ENCODE measurements around the gene SCAMP3.
A peak's percentile ranks its signal among the peaks of the same experiment; 100 is the strongest.

Gene SCAMP3

GRCh38 chr1:155285063-155285462 lies 22.9 kb upstream of the SCAMP3 start:
- DNase-seq, result no peak

DNA sequence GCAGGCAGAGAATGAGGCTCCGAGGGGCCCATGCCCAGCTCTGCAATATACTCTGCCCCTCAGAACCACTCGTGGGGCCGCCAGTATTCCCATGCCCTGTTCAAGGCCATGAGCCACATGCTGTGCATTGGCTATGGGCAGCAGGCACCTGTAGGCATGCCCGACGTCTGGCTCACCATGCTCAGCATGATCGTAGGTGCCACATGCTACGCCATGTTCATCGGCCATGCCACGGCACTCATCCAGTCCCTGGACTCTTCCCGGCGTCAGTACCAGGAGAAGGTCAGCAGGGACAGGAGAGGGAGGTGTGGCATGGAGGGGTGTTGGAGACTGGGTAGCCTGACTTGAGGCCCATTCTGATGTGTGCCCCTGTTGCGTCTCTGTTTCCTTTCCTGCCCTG lies 22.3 kb upstream of the SCAMP3 start:
- DNase-seq, result no peak

DNA sequence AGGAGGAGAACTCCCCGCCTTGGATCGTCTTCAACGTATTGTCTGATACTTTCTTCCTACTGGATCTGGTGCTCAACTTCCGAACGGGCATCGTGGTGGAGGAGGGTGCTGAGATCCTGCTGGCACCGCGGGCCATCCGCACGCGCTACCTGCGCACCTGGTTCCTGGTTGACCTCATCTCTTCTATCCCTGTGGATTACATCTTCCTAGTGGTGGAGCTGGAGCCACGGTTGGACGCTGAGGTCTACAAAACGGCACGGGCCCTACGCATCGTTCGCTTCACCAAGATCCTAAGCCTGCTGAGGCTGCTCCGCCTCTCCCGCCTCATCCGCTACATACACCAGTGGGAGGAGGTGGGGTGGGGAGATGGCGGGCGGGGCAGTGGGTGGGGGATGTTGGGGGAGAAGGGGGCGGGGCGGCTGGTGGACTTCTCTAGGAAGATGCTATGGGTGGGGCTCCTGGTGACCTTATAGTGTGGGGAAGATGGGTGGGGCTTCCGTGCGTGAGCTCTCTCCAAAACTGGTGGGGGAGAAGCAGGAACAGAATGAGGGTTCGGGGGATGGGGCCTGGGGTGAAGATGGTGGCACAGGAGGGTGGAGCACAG lies 20.4 kb upstream of the SCAMP3 start:
- no peak for DNase-seq

GRCh38 chr1:155279268-155279667 lies 17.1 kb upstream of the SCAMP3 start:
- no peak for DNase-seq

- DNase-seq, result no peak
These were observed 16.6 kb upstream of the SCAMP3 start for GRCh38 chr1:155278689-155279160.

- DNase-seq, result peak; percentile 60
These were observed 15.9 kb upstream of the SCAMP3 start for GRCh38 chr1:155277902-155278688.

DNA sequence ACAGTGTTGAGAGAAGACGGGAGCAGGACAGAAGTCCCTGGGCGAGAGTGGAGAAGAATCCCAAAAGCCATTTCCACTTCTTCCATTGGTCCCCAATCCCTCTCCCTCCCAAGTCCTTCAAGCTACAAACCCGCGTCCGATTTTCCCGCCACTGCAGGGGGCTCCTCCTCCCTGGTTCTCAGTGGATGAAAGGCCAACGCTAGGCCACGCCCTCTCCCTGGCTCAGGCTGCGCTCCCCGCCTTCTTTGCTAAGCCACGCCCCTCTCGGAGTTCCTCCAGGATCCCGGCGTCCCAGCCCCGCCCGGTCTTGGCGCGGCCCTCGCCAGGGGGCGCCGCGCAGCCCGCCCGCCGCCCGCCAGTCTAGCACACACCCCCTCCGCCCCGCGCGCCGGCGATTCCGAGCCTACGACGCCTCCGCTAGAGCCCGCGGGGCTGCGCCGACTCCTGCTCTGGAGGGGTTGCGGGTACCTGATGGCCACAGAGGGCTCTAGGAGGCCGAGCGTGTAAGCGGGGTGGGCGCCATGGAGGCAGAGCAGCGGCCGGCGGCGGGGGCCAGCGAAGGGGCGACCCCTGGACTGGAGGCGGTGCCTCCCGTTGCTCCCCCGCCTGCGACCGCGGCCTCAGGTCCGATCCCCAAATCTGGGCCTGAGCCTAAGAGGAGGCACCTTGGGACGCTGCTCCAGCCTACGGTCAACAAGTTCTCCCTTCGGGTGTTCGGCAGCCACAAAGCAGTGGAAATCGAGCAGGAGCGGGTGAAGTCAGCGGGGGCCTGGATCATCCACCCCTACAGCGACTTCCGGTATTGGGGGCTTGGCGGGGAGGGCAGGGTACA lies 15.1 kb upstream of the SCAMP3 start, which contains the start of gene HCN3:
HCN3 (plus strand) TSS at position 394 of the 832 bp plus-strand sequence; CDS start at position 522, 128 bp downstream.
- peak; percentile 93 for DNase-seq

GRCh38 chr1:155273343-155274245 lies 11.4 kb upstream of the SCAMP3 start, which contains the start of gene CLK2:
CLK2 (minus strand) TSS chr1:155273504; CDS start chr1:155270977, 2,527 bp downstream.
- DNase-seq, result peak; percentile 90

DNA sequence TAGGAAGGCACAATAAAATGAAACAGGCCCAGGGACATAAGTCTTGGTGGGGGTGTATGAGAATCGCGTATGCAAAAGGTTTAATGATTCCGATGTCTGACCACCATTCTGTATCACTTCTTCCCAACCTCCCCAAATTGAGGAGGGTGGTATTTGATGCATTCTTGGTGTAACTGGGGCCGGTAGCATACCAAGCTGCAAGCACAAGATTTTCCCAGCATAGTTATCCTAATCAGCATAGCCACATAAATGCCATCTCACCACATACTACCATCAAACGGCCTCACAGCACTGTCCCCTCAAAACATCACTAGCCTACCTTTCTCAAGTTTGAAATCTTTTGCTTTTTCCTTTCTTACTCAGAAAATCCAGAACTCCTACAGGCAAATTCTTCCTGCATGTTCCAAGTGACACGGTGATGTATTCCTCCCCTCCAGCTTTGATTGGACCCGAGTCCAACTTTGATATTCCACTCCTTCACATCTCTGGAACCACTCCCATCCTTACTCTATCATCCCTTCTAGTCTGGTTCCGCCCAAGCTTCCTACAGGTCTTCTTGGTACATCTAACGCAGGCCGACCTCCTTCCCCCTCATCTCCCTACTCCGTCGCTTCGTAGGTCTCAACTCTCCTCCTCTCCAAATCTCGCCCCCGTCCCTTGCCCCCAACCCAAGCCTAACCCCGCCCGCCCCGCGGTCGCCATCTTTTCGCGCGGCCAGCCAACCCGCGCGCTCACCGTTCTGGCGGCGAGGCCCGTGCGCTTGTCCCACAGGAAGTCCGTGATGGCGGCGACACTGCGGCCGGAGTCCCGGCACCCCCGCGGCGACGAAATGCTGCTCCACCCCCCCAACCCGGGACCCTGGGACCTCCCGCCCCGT lies 10.5 kb upstream of the SCAMP3 start:
- no peak for DNase-seq

GRCh38 chr1:155269381-155269780 lies 7.2 kb upstream of the SCAMP3 start:
- no peak for DNase-seq

DNA sequence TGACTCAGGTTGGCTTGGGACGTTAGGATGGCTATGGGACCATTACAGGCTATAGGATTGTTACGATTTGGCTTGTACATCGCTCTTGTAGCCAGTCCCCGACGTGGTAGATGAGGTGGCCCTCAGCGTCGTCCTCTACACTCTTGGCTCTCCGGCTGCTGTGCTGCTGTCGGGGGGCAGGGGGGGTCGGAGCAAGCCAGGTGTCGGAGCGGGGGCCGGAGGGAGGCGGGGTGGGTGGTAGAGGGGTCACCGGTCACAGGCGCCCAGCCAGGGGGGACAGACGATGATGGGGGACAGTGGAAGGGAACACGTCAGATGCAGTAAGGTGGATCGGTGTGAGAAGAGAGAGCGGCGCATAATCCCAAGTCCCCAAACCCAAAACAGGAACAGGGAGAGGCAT lies 6.5 kb upstream of the SCAMP3 start:
- no peak for DNase-seq

GRCh38 chr1:155267373-155267772 lies 5.2 kb upstream of the SCAMP3 start:
- no peak for DNase-seq

GRCh38 chr1:155266553-155266952 lies 4.4 kb upstream of the SCAMP3 start:
- DNase-seq, result no peak

- no peak for DNase-seq
These were observed 907 bp upstream of the SCAMP3 start for GRCh38 chr1:155263067-155263466.

DNA sequence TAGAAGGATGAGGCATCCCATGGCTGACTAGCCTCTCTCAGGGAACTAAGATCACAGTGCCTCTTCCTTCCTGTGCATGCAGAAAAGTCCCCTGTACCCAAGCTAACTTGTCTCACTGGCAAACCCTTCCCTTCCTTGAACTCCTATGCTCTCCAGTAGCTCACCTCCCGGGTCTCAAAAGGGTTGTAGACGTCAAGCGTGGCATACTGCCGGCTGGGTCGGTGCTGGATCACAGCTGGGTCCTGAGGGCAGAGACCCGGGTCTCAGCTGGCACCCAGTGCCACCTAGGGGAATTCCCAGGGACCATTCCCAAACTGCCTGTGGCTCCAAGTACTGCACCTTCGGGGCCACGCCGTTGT lies 688 bp downstream of the SCAMP3 start:
- DNase-seq, result no peak

GRCh38 chr1:155260276-155260675 lies 1.9 kb downstream of the SCAMP3 start:
- DNase-seq, result no peak

- no peak for DNase-seq
These were observed 5.9 kb downstream of the SCAMP3 start for GRCh38 chr1:155256058-155256852.

DNA sequence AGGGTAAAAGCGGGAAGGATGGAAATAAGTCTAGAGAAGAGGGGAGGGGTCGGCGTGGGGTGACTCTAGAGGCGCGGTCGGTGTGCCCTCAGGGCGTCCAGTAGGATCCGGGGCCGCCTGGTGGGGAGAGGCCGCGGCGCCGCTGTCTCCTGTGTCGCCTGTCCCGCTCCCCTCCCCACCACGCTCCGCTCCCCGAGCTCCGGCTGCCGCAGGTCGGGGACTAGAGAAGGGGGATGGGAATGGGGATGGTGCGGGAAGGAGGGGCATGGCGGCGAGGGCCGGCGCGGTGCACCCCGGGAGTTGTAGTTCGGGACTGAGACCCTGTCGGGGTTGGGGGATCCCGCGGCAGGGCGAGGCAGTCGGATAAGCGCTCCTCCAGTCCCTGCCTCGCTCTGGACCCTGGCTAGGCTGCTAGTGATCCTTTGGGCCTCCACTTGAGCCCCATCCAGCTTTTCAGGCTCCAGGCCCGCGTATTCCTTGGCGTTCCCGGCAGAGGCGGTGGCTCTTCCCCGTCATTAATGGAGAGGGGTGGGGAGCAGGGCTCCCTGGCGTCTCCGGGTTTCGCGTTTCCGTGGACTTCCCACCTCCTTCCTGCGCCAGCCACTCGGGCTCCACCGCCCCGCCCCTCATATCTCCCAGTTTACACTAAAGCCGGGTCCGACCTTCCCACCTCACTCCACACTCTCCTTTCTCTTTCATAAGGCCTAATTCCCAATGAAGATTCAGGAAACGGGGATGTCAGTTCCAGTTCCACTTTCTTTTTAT lies 6.7 kb downstream of the SCAMP3 start, which contains the start of gene ENTREP3:
ENTREP3 (minus strand) TSS at position 241 of the 765 bp plus-strand sequence. CDS start 606 bp downstream, outside the sequence.
- peak; percentile 67 for DNase-seq

GRCh38 chr1:155254714-155255242 lies 7.4 kb downstream of the SCAMP3 start:
- no peak for DNase-seq

Measured in CD4-positive, alpha-beta T cell treated with Interleukin-4 for 4 hours (primary cell).